CD14-positive monocyte (primary cell): Measurements from ENCODE around the gene WWOX. TPM values are rescaled to one million over a fixed set of nuclear protein-coding genes. Genes with fewer than 3 reads are reported as not detected.

ENCODE experiments used
- DNase-seq, 3 donors: peaks; one replicate each; pipeline ENCODE4 v3.0.0-alpha.2; 2011 to 2022
- H2AFZ ChIP-seq: 2 replicates; pipeline ENCODE4 v1.6.0; 2012; ENCODE audit warnings: mild to moderate bottlenecking, low read depth, low read length, inconsistent platforms; ENCODE audit not compliant: insufficient read depth, poor library complexity, severe bottlenecking
- H3K27ac ChIP-seq, 2 donors: 1 replicate in 1 of 2; 2 replicates in 1 of 2; pipeline ENCODE4 v1.5.1; 2012 to 2013; ENCODE audit warnings: low read length in 2 of 2, control low read depth in 1 of 2, inconsistent platforms in 1 of 2, low read depth in 1 of 2, mild to moderate bottlenecking in 1 of 2
- H3K27me3 ChIP-seq, 2 donors: one replicate each; pipeline versions ENCODE4 v1.6.0 to v1.6.1; 2011 to 2013; ENCODE audit warnings: low read length in 2 of 2; ENCODE audit not compliant: control insufficient read depth in 2 of 2, insufficient read depth in 2 of 2
- H3K36me3 ChIP-seq, 2 donors: replicated peaks in 1 of 2; 1 replicate in 1 of 2; 2 replicates in 1 of 2; pipeline versions ENCODE4 v1.5.1 to v1.6.1; 2012 to 2013; ENCODE audit warnings: low read length in 2 of 2, control low read depth in 1 of 2, inconsistent platforms in 1 of 2, mild to moderate bottlenecking in 1 of 2; ENCODE audit not compliant: insufficient read depth in 2 of 2, control insufficient read depth in 1 of 2
- H3K4me1 ChIP-seq, 2 donors: 1 replicate in 1 of 2; 2 replicates in 1 of 2; pipeline versions ENCODE4 v1.5.1 to v1.6.1; 2012 to 2013; ENCODE audit warnings: low read length in 2 of 2, control low read depth in 1 of 2, inconsistent platforms in 1 of 2, mild to moderate bottlenecking in 1 of 2, moderate library complexity in 1 of 2; ENCODE audit not compliant: insufficient read depth in 2 of 2, control insufficient read depth in 1 of 2
- H3K4me2 ChIP-seq: replicated peaks from 2 replicates; pipeline ENCODE3; 2012; ENCODE audit warnings: low read length, moderate library complexity, mild to moderate bottlenecking; ENCODE audit not compliant: poor library complexity, severe bottlenecking; ENCODE audit errors: extremely low read depth
- H3K4me3 ChIP-seq, 3 experiments: fragments of 200-600 bp in 1 of 3; sonication (generic) in 1 of 3; replicated peaks in 1 of 3; 1 replicate in 2 of 3; 2 replicates in 1 of 3; pipeline ENCODE4 v1.5.1; 2011 to 2013; ENCODE audit warnings: low read length in 3 of 3, mild to moderate bottlenecking in 3 of 3, control low read depth in 2 of 3, low read depth in 2 of 3, inconsistent platforms in 1 of 3, moderate library complexity in 1 of 3
- H3K79me2 ChIP-seq: 2 replicates; pipeline ENCODE4 v1.6.0; 2012; ENCODE audit warnings: mild to moderate bottlenecking, control low read depth, inconsistent platforms, low read length, moderate library complexity; ENCODE audit not compliant: insufficient read depth
- H3K9ac ChIP-seq: 2 replicates; pipeline ENCODE4 v1.6.0; 2017; ENCODE audit warnings: low read length, mild to moderate bottlenecking; ENCODE audit not compliant: insufficient read depth, poor library complexity, severe bottlenecking
- H3K9me3 ChIP-seq, 2 donors: replicated peaks in 1 of 2; 1 replicate in 1 of 2; 2 replicates in 1 of 2; pipeline versions ENCODE4 v1.5.1 to v1.6.1; 2012 to 2013; ENCODE audit warnings: low read length in 2 of 2, control low read depth in 1 of 2; ENCODE audit not compliant: control insufficient read depth in 1 of 2, insufficient read depth in 1 of 2
- H4K20me1 ChIP-seq: 2 replicates; pipeline ENCODE4 v1.6.0; 2012; ENCODE audit warnings: mild to moderate bottlenecking, low read length, control low read depth, moderate library complexity; ENCODE audit not compliant: insufficient read depth
- H3K27ac Mint-ChIP-seq, 7 donors: one replicate each; pipeline ENCODE4 v1.8.0; 2020; ENCODE audit warnings: mild to moderate bottlenecking in 7 of 7, mixed read lengths in 7 of 7, moderate library complexity in 6 of 7, inconsistent platforms in 2 of 7
- H3K27me3 Mint-ChIP-seq, 3 donors: one replicate each; pipeline ENCODE4 v1.8.0; 2021 to 2022; ENCODE audit warnings: low read depth in 3 of 3, mild to moderate bottlenecking in 3 of 3, mixed read lengths in 3 of 3, moderate library complexity in 3 of 3, inconsistent platforms in 1 of 3
- H3K36me3 Mint-ChIP-seq, 2 donors: one replicate each; pipeline ENCODE4 v1.8.0; 2020; ENCODE audit warnings: mixed read lengths in 2 of 2, inconsistent platforms in 1 of 2, mild to moderate bottlenecking in 1 of 2
- H3K4me1 Mint-ChIP-seq: one replicate; pipeline ENCODE4 v1.8.0; 2020; ENCODE audit warnings: mild to moderate bottlenecking, mixed read lengths
- H3K4me3 Mint-ChIP-seq, 2 donors: one replicate each; pipeline ENCODE4 v1.8.0; 2020; ENCODE audit warnings: mild to moderate bottlenecking in 2 of 2, mixed read lengths in 2 of 2, moderate library complexity in 1 of 2
- H3K9me3 Mint-ChIP-seq, 7 donors: one replicate each; pipeline ENCODE4 v1.8.0; 2020 to 2022; ENCODE audit warnings: mixed read lengths in 7 of 7, mild to moderate bottlenecking in 6 of 7, moderate library complexity in 6 of 7, inconsistent platforms in 2 of 7
- CTCF ChIP-seq: fragments of 200-600 bp; IDR thresholded peaks from one replicate; pipeline ENCODE4 v1.8.0; 2022; ENCODE audit warnings: antibody characterized with exemption, mild to moderate bottlenecking
- WGBS: methylation state at CpG from one replicate; pipeline ENCODE4 v1.1.5; 2013; ENCODE audit warnings: missing lambda C conversion rate; ENCODE audit not compliant: insufficient coverage; 5-methylcytosine and 5-hydroxymethylcytosine counted together
- intact Hi-C, 2 donors: fragments of 100-400 bp; cut with micrococcal nuclease; formaldehyde crosslinking; loops; one replicate each; pipeline versions ENCODE4 v1.15.0 to v1.15.1; 2023
- polyA plus RNA-seq, 3 donors: library from polyadenylated mRNA; depleted of rRNA in 1 of 3; unstranded in 2 of 3; stranded (reverse) in 1 of 3; fragments of 300-500 nt in 2 of 3; fragments of >200 nt in 1 of 3; fragmentation: Illumina TruSeq in 2 of 3; gene quantifications; 1 replicate in 2 of 3; 2 replicates in 1 of 3; pipeline ENCODE4 v1.2.3, GENCODE V29; 2012 to 2021

Gene WWOX
- polyA plus RNA-seq, 3 donors = 4.0 to 7.0 (median 6.3) TPM

- H3K27me3 ChIP-seq = no peaks in the 10 kb centered on the region
- Mint-ChIP-seq H3K36me3 (no peaks in the 10 kb centered on the region), H3K4me3 (no peak overlapping the region), H3K27ac (no peak overlapping the region), H3K4me1 (peaks cover 6% of the 10 kb centered on the region), H3K9me3 (peaks cover 0 to 3% (median 0%) of the 10 kb centered on the region in 7 donors), H3K27me3 (peaks cover 4 to 8% (median 4%) of the 10 kb centered on the region in 3 donors)
- H3K4me2 ChIP-seq = no peak overlapping the region
- intact Hi-C loops = no loop called here
- WGBS = 48% methylated on average over 7 of the region's 15 CpGs
- no peak overlapping the region for H3K9ac ChIP-seq
- no peaks in the 10 kb centered on the region for H3K79me2 ChIP-seq
- no peaks in the 10 kb centered on the region for H3K9me3 ChIP-seq
- no peak for DNase-seq
- TF ChIP-seq CTCF = no peak
- no peak overlapping the region for H2AFZ ChIP-seq
- H3K36me3 ChIP-seq = no peaks in the 10 kb centered on the region
- H3K4me3 ChIP-seq = no peak overlapping the region
- H3K27ac ChIP-seq = no peak overlapping the region
- H3K4me1 ChIP-seq = no peaks in the 10 kb centered on the region
- no peaks in the 10 kb centered on the region for H4K20me1 ChIP-seq
These were observed 913.4 kb downstream of the WWOX start for GRCh38 chr16:79012671-79013434.

GRCh38 chr16:79013930-79014660, 914.6 kb downstream of the WWOX start:
- Histone ChIP-seq H3K27me3 (no peaks in the 10 kb centered on the region), H3K4me2 (no peak overlapping the region), H3K4me1 (no peaks in the 10 kb centered on the region), H3K9ac (no peak overlapping the region), H3K36me3 (no peaks in the 10 kb centered on the region), H3K27ac (no peak overlapping the region), H3K9me3 (no peaks in the 10 kb centered on the region), H4K20me1 (no peaks in the 10 kb centered on the region), H3K79me2 (no peaks in the 10 kb centered on the region), H2AFZ (no peak overlapping the region), H3K4me3 (no peak overlapping the region)
- 90% methylated on average over 10 of the region's 17 CpGs for WGBS
- H3K27me3 Mint-ChIP-seq = peaks cover 2 to 8% (median 4%) of the 10 kb centered on the region in 3 donors
- no peak for TF ChIP-seq CTCF
- no peak for DNase-seq
- intact Hi-C loops = no loop called here
- peaks cover 0 to 3% (median 0%) of the 10 kb centered on the region in 7 donors for H3K9me3 Mint-ChIP-seq
- no peaks in the 10 kb centered on the region for H3K36me3 Mint-ChIP-seq
- peaks cover 6% of the 10 kb centered on the region for H3K4me1 Mint-ChIP-seq
- H3K4me3 Mint-ChIP-seq = no peak overlapping the region
- H3K27ac Mint-ChIP-seq = no peak overlapping the region
